Dedifferentiated amniotic fluid mesenchymal stem cell (primary cell): Measurements from ENCODE around the gene SPEG.

ENCODE experiments used
- DNase-seq: peaks from one replicate; pipeline ENCODE4 v3.0.0-alpha.2; 2016; ENCODE audit errors: extremely low spot score

Gene SPEG

GRCh38 chr2:219547621-219548020 lies 113.0 kb downstream of the SPEG start:
- DNase-seq = no peak
